Ascending aorta (tissue), 2 donors: ENCODE measurements around the gene SLC35E4. TPM values are rescaled to one million over a fixed set of nuclear protein-coding genes. Genes with fewer than 3 reads are reported as not detected.

Experiments used
- DNase-seq, 2 donors: peaks; one replicate each; pipeline ENCODE4 v3.0.0-alpha.2; 2019; ENCODE audit warnings: low spot score in 2 of 2
- H3K27ac ChIP-seq, 2 donors: fragments of 200-600 bp; sonication (generic); one replicate each; pipeline ENCODE4 v1.5.1; 2016 to 2017; ENCODE audit warnings: mild to moderate bottlenecking in 1 of 2
- H3K27me3 ChIP-seq: fragments of 200-600 bp; sonication (generic); one replicate; pipeline ENCODE4 v1.5.1; 2017
- H3K36me3 ChIP-seq, 2 donors: fragments of 200-600 bp; sonication (generic); one replicate each; pipeline ENCODE4 v1.5.1; 2016
- H3K4me1 ChIP-seq, 2 donors: fragments of 200-600 bp; sonication (generic); one replicate each; pipeline ENCODE4 v1.5.1; 2016 to 2017; ENCODE audit warnings: mild to moderate bottlenecking in 1 of 2
- H3K4me3 ChIP-seq, 2 donors: fragments of 200-600 bp; sonication (generic); one replicate each; pipeline ENCODE4 v1.5.1; 2016 to 2017; ENCODE audit warnings: mild to moderate bottlenecking in 1 of 2
- H3K9me3 ChIP-seq, 2 donors: fragments of 200-600 bp; sonication (generic); one replicate each; pipeline ENCODE4 v1.5.1; 2016
- CTCF ChIP-seq, 3 experiments: fragments of 200-600 bp in 2 of 3; fragments of 450-650 bp in 1 of 3; sonication (generic) in 2 of 3; IDR thresholded peaks; one replicate each; pipeline ENCODE4 v1.5.1; 2016 to 2019; ENCODE audit warnings: antibody characterized with exemption in 3 of 3, mild to moderate bottlenecking in 1 of 3, moderate library complexity in 1 of 3
- intact Hi-C: fragments of 100-400 bp; cut with DNase I; formaldehyde crosslinking; loops from one replicate; pipeline ENCODE4 v1.15.1; 2023
- total RNA-seq: library from RNA; depleted of rRNA; stranded (reverse); fragments of >200 nt; gene quantifications from one replicate; pipeline ENCODE4 v1.1.0, GENCODE V29; 2016

The SLC35E4 gene
- total RNA-seq, 1 donor from 2014 or later: 38.1 TPM

GRCh38 chr22:30596199-30596598 lies 39.4 kb upstream of the SLC35E4 start:
- intact Hi-C loops: no loop called here
- no peaks in the 10 kb centered on the region for H3K36me3 ChIP-seq

GRCh38 chr22:30596886-30597285 lies 38.7 kb upstream of the SLC35E4 start:
- peaks cover 0 to 2% of the 10 kb centered on the region in 2 donors for H3K4me1 ChIP-seq
- no peaks in the 10 kb centered on the region for H3K27me3 ChIP-seq
- H3K9me3 ChIP-seq: no peaks in the 10 kb centered on the region
- H3K27ac ChIP-seq: no peak overlapping the region
- intact Hi-C loops: no loop called here
- H3K36me3 ChIP-seq: no peaks in the 10 kb centered on the region
- no peak for TF ChIP-seq CTCF (IDR thresholded peaks at IDR 0.05)
- DNase-seq: no peak
- no peak overlapping the region for H3K4me3 ChIP-seq

More at GRCh38 chr22:30596199-30596598, 39.4 kb upstream of the SLC35E4 start:
- TF ChIP-seq CTCF (IDR thresholded peaks at IDR 0.05): no peak
- Histone ChIP-seq H3K27me3 (no peaks in the 10 kb centered on the region), H3K27ac (no peak overlapping the region), H3K4me1 (peaks cover 0 to 4% of the 10 kb centered on the region in 2 donors), H3K4me3 (no peak overlapping the region), H3K9me3 (no peaks in the 10 kb centered on the region)
- no peak for DNase-seq

GRCh38 chr22:30598986-30599385 lies 36.6 kb upstream of the SLC35E4 start:
- TF ChIP-seq CTCF (IDR thresholded peaks at IDR 0.05): no peak
- intact Hi-C loops: no loop called here

GRCh38 chr22:30600921-30601320 lies 34.7 kb upstream of the SLC35E4 start:
- no peak overlapping the region for H3K27ac ChIP-seq
- intact Hi-C loops: no loop called here
- H3K9me3 ChIP-seq: no peaks in the 10 kb centered on the region
- no peaks in the 10 kb centered on the region for H3K27me3 ChIP-seq
- peaks cover 0 to 1% of the 10 kb centered on the region in 2 donors for H3K4me1 ChIP-seq
- no peak for DNase-seq
- no peaks in the 10 kb centered on the region for H3K36me3 ChIP-seq
- no peak for TF ChIP-seq CTCF (IDR thresholded peaks at IDR 0.05)
- no peak overlapping the region for H3K4me3 ChIP-seq

More at GRCh38 chr22:30598986-30599385, 36.6 kb upstream of the SLC35E4 start:
- no peak overlapping the region for H3K4me3 ChIP-seq
- no peaks in the 10 kb centered on the region for H3K9me3 ChIP-seq
- H3K4me1 ChIP-seq: no peaks in the 10 kb centered on the region
- H3K27me3 ChIP-seq: no peaks in the 10 kb centered on the region
- DNase-seq: no peak
- H3K27ac ChIP-seq: no peak overlapping the region
- H3K36me3 ChIP-seq: no peaks in the 10 kb centered on the region

- no peak for TF ChIP-seq CTCF (IDR thresholded peaks at IDR 0.05)
- Histone ChIP-seq H3K27ac (no peak overlapping the region), H3K36me3 (no peaks in the 10 kb centered on the region), H3K9me3 (no peaks in the 10 kb centered on the region), H3K4me1 (peaks cover 0 to 6% of the 10 kb centered on the region in 2 donors), H3K4me3 (no peak overlapping the region), H3K27me3 (no peaks in the 10 kb centered on the region)
- intact Hi-C loops: no loop called here
- DNase-seq: no peak
Observed at GRCh38 chr22:30601464-30601863, 34.1 kb upstream of the SLC35E4 start.

- no peak for DNase-seq
- no peak overlapping the region for H3K4me3 ChIP-seq
- H3K27ac ChIP-seq: no peak overlapping the region
- intact Hi-C loops: no loop called here
- H3K9me3 ChIP-seq: no peaks in the 10 kb centered on the region
- no peaks in the 10 kb centered on the region for H3K36me3 ChIP-seq
- TF ChIP-seq CTCF (IDR thresholded peaks at IDR 0.05): peak in 1 of 3 experiments; percentile 16
- H3K27me3 ChIP-seq: no peaks in the 10 kb centered on the region
- peaks cover 0 to 7% of the 10 kb centered on the region in 2 donors for H3K4me1 ChIP-seq
Observed at GRCh38 chr22:30602049-30602448, 33.5 kb upstream of the SLC35E4 start.
